ENCODE results near the gene HGF. TPM values are rescaled to one million over a fixed set of nuclear protein-coding genes. Genes with fewer than 3 reads are reported as not detected.

The HGF gene
- total and polyA plus RNA-seq, 2 of the 8 experiments (the other 6 are each of a cell fraction or from before 2014, with no cell fraction given) = 0.05 to 0.60 TPM

DNA sequence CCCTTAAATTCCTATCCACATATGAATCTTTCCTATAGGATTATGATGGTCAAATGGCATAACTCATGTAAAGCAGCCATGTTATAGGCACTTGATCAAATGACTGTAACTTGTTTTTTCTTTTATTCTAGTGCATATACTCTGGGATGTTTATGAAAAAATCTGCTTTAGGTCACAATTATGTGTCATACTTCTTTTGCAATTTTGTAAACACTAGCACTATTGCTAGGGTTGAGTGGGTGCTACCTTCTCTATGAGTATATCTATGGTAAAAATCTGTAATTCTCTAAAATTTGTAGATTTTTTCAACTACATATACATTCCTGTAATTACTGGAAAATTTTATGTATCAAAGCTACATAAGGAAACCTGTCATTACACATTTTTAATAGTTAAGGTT, 50.0 kb downstream of the HGF start (continued):
- TF ChIP-seq JUND (IDR thresholded peaks at IDR 0.05; ENCODE audit: low read length) = no peak
- no peak for TF ChIP-seq SIN3A (conservative IDR thresholded peaks at IDR 0.05 in 1 of 2, IDR thresholded peaks at IDR 0.05 in 1 of 2; ENCODE audit: low read depth in 1 of 2, low read length in 2 of 2)
- no peak for TF ChIP-seq CREB1 (IDR thresholded peaks at IDR 0.05)
- TF ChIP-seq, protein P1, sequence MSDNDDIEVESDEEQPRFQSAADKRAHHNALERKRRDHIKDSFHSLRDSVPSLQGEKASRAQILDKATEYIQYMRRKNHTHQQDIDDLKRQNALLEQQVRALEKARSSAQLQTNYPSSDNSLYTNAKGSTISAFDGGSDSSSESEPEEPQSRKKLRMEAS (IDR thresholded peaks at IDR 0.05) = no peak
